Pancreas (tissue), 10 donors: ENCODE measurements around the gene BCAS1. TPM values are rescaled to one million over a fixed set of nuclear protein-coding genes. Genes with fewer than 3 reads are reported as not detected.

Source experiments
- ATAC-seq, 4 donors: fragments of 200-7000 bp; cut with Tn5 transposase; one replicate each; pipeline versions ENCODE4 v1.8.0 to v1.9.1; 2020; ENCODE audit warnings: mild to moderate bottlenecking in 4 of 4, moderate library complexity in 4 of 4
- DNase-seq, 6 donors: peaks; one replicate each; pipeline ENCODE4 v3.0.0-alpha.2; 2020
- FAIRE-seq: peaks from 2 replicates; lab custom pipeline; 2012; peaks lifted over from hg19 to GRCh38; lab: Jason Lieb, UNC
- H3K27ac ChIP-seq, 4 donors: fragments of 200-600 bp; sonication (generic); 1 replicate in 3 of 4; 2 replicates in 1 of 4; pipeline versions ENCODE4 v1.5.0 to v1.8.0; 2020
- H3K27me3 ChIP-seq, 4 donors: fragments of 200-600 bp; one replicate each; pipeline ENCODE4 v1.8.0; 2021
- H3K36me3 ChIP-seq, 3 donors: fragments of 200-600 bp; sonication (generic) in 1 of 3; one replicate each; pipeline versions ENCODE4 v1.5.0 to v1.8.0; 2020 to 2021
- H3K4me1 ChIP-seq, 3 donors: fragments of 200-600 bp; one replicate each; pipeline ENCODE4 v1.8.0; 2021
- H3K4me3 ChIP-seq, 4 donors: fragments of 200-600 bp; sonication (generic) in 2 of 4; one replicate each; pipeline versions ENCODE4 v1.5.0 to v1.8.0; 2020 to 2021
- H3K9me3 ChIP-seq, 4 donors: fragments of 200-600 bp; one replicate each; pipeline ENCODE4 v1.8.0; 2021
- WGBS, 2 donors: extraction: QIAGEN DNeasy Blood & Tissue Kit; methylation state at CpG; one replicate each; pipeline ENCODE4 v1.1.7; 2013; 5-methylcytosine and 5-hydroxymethylcytosine counted together
- intact Hi-C, 3 donors: fragments of 100-400 bp; cut with DNase I; formaldehyde crosslinking; loops; one replicate each; pipeline versions ENCODE4 v1.11.1 to v1.14.2; 2022
- polyA plus RNA-seq, 2 donors: library from polyadenylated mRNA; stranded (reverse); fragments of 200-250 nt; gene quantifications; one replicate each; pipeline ENCODE4 v1.2.3, GENCODE V29; 2013
- total RNA-seq, 6 donors: library from RNA; stranded (reverse); fragmentation: NEBNext Ultra II Directional in 4 of 6; extraction: Animal tissue kit (Norgen Biotek cat#: 25700) in 4 of 6; gene quantifications; one replicate each; pipeline versions ENCODE4 v1.2.1 to v1.2.4, GENCODE V29; 2021 to 2023
- TF ChIP-seq, protein P1 (sequence below), 4 donors: fragments of 200-600 bp; sonication (generic) in 3 of 4; IDR thresholded peaks; one replicate each; pipeline versions ENCODE4 v1.5.0 to v1.8.0; 2021; ENCODE audit warnings: antibody characterized with exemption in 4 of 4
- donor health status: healthy with polysubstance abuse.
- donor health status: DM: no; HTN: no; CAD: no; lungs with moderate emphysema.
- donor health status: DM: no; HTN: no; CAD: no.
- donor health status: control.
- donor health status: control.
- donor health status: Bipolar disorder and iron deficiency.
- donor health status: DM: yes; HTN: yes; CAD: no.
- donor health status: DM: no; HTN: no; CAD: no.
- donor health status: DM: no; HTN: no; CAD: no.
- donor health status: DM: yes; HTN: yes; CAD: no.

Gene BCAS1
- total and polyA plus RNA-seq, 8 donors = 0.20 to 0.85 (median 0.61) TPM

DNA sequence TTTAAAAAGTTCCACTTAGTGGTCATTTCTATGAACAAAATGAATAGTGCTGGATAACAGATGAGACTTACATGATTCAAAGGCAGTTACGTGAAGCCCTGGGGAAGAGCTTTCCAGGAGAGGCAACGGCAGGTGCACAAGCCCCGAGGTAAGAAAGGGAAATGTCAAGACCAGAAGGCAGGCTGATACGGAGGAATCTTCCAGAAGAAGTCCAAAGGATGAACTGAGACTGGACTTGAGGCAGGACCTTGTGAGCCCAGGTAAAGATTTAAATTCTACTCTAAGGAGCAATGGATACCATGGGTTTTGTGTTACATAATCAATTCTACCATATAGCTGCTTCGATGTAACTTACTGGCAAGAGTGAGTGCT, 164.6 kb downstream of the BCAS1 start:
- Histone ChIP-seq H3K27me3 (no peaks in the 10 kb centered on the region), H3K9me3 (no peaks in the 10 kb centered on the region), H3K4me1 (peaks cover 0 to 13% (median 12%) of the 10 kb centered on the region in 3 donors), H3K27ac (no peak overlapping the region), H3K4me3 (no peak overlapping the region), H3K36me3 (no peaks in the 10 kb centered on the region)
- ATAC-seq (no peak), DNase-seq (no peak), FAIRE-seq (no peak)
- 93 to 94% methylated on average over 5 of the region's 5 CpGs for WGBS, 2 donors
- TF ChIP-seq, protein P1, sequence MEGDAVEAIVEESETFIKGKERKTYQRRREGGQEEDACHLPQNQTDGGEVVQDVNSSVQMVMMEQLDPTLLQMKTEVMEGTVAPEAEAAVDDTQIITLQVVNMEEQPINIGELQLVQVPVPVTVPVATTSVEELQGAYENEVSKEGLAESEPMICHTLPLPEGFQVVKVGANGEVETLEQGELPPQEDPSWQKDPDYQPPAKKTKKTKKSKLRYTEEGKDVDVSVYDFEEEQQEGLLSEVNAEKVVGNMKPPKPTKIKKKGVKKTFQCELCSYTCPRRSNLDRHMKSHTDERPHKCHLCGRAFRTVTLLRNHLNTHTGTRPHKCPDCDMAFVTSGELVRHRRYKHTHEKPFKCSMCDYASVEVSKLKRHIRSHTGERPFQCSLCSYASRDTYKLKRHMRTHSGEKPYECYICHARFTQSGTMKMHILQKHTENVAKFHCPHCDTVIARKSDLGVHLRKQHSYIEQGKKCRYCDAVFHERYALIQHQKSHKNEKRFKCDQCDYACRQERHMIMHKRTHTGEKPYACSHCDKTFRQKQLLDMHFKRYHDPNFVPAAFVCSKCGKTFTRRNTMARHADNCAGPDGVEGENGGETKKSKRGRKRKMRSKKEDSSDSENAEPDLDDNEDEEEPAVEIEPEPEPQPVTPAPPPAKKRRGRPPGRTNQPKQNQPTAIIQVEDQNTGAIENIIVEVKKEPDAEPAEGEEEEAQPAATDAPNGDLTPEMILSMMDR (IDR thresholded peaks at IDR 0.05) = no peak
- intact Hi-C loops = no loop called here

DNA sequence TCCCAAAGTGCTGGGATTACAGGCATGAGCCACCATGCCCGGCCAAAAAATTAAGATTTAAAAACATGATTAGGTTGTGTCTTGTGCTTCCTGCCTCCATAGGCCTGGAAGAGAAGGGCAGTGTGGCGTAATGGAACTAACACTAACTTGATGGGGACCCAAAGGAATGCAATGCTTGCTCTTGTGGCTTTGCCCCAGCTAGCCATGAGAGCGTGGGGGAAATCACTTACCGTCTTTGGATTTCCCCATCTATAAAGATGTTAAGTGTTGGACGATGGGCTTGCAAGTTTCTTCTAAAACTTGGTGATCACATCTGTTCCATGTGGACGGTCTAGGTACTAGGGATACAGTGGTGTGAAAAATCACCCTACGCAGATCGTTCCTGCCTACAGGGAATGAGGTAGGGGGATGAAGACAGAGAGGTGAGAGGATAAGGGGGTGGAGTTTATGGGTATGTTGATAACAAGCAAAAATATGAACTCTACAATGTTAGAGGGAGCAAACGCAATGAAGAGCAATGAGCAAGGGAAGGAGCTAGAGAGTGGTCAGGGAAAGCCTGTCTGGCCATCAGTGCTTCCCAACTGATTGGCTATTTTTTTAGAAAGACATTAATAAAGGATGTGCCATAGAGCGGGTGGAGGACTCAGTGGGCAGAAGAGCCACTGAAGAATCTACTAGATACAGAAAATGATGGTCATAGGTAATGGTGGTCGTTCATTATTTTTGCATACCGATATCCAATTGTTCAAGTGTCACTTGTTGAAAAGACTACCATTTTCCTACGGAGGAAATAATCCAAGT, 165.2 kb downstream of the BCAS1 start:
- TF ChIP-seq, protein P1 (IDR thresholded peaks at IDR 0.05) = no peak
- H3K9me3 ChIP-seq = no peaks in the 10 kb centered on the region
- peaks cover under 1 to 18% (median 14%) of the 10 kb centered on the region in 3 donors for H3K4me1 ChIP-seq
- no peak overlapping the region for H3K4me3 ChIP-seq
- intact Hi-C loops = no loop called here
- WGBS, 2 donors = 90 to 93% methylated on average over 13 of the region's 13 CpGs
- no peak overlapping the region for H3K27ac ChIP-seq
- FAIRE-seq (no peak), ATAC-seq (no peak), DNase-seq (no peak)
- H3K36me3 ChIP-seq = no peaks in the 10 kb centered on the region
- H3K27me3 ChIP-seq = no peaks in the 10 kb centered on the region

DNA sequence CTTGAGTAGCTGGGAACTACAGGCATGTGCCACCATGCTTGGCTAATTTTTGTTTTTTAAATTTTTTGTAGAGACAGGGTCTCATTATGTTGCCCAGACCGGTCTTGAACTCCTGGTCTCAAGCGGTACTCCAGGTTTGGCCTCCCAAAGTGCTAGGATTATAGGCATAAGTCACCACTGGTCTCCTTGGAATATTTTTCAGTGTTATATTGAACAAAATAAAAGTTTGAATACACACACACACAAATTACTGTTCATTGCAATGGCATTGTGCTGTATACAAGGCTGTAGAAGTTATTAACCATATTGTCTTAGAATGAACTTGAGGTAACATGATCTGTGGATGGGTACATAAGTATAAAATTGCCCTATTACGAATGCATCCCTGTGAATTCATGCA, 166.1 kb downstream of the BCAS1 start:
- no peak for DNase-seq
- TF ChIP-seq, protein P1 (IDR thresholded peaks at IDR 0.05) = no peak
- FAIRE-seq = no peak
- intact Hi-C loops = no loop called here
- H3K27me3 ChIP-seq = no peaks in the 10 kb centered on the region
- no peak overlapping the region for H3K27ac ChIP-seq
- H3K36me3 ChIP-seq = no peaks in the 10 kb centered on the region
- WGBS, 2 donors = 94 to 96% methylated on average over 3 of the region's 3 CpGs
- peaks cover 9 to 28% (median 14%) of the 10 kb centered on the region in 3 donors for H3K4me1 ChIP-seq
- ATAC-seq = no peak
- no peaks in the 10 kb centered on the region for H3K9me3 ChIP-seq
- H3K4me3 ChIP-seq = no peak overlapping the region

DNA sequence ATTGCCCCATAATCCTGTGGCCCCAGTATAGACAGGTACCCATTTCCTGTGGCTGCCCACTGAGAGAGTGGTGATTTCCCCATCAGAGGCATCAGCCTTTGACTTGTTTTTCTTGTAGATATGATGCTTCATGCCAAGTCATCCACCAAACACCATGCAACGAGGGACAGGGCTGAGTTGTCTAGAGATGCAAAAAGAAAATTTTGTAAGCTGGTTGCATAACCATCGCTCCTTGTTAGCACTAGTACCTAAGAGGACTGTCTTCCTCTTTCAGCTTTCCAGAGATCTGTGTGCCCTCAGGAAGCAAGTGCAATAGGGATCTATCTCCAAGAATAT, 166.8 kb downstream of the BCAS1 start:
- DNase-seq (no peak), ATAC-seq (no peak), FAIRE-seq (no peak)
- Histone ChIP-seq H3K4me3 (no peak overlapping the region), H3K36me3 (no peaks in the 10 kb centered on the region), H3K4me1 (peaks cover 13 to 34% (median 21%) of the 10 kb centered on the region in 3 donors), H3K9me3 (no peaks in the 10 kb centered on the region), H3K27ac (no peak overlapping the region), H3K27me3 (no peaks in the 10 kb centered on the region)
- TF ChIP-seq, protein P1 (IDR thresholded peaks at IDR 0.05) = no peak
- 87 to 89% methylated on average over 2 of the region's 2 CpGs for WGBS, 2 donors
- intact Hi-C loops = no loop called here

DNA sequence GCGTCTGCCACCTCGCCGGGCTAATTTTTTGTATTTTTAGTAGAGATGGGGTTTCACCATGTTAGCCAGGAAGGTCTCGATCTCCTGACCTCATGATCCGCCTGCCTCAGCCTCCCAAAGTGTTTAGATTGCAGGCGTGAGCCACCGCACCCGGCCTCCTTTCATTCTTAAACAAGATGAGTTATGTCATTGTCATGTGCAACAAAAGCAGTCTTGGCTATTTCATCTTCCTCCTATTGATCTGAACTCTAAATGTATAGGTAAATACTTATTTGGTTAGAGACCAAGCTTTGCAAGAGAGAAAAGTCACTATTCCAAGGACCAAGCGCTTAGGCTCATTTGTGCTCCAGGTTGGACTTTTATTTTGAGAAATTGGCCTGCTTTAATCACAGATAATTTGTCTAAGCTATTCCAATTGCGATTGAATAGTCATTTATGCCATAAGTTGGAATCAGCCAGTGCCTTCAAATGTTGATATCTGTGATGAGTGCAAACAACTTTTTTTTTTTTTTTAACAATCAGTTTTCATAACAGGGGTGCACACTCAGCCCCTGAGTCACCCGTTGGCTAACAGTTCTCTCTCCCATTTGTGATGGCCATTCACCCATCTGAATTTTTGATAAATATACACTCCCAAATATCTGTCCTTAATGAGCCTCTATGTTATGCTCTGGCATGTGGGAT, 167.3 kb downstream of the BCAS1 start:
- ATAC-seq (no peak), DNase-seq (no peak), FAIRE-seq (no peak)
- Histone ChIP-seq H3K4me1 (peaks cover 13 to 37% (median 25%) of the 10 kb centered on the region in 3 donors), H3K4me3 (no peak overlapping the region), H3K27me3 (no peaks in the 10 kb centered on the region), H3K27ac (no peak overlapping the region), H3K9me3 (no peaks in the 10 kb centered on the region), H3K36me3 (no peaks in the 10 kb centered on the region)
- intact Hi-C loops = no loop called here
- 93 to 94% methylated on average over 11 of the region's 11 CpGs for WGBS, 2 donors
- TF ChIP-seq, protein P1 (IDR thresholded peaks at IDR 0.05) = no peak
